HEK293 (cell line): ENCODE data around the gene CYB5R3.
A peak's percentile ranks its signal among the peaks of the same experiment; 100 is the strongest.

Experiments used
- CTCF ChIP-seq: fragments of 450-650 bp; formaldehyde crosslinking; IDR thresholded peaks from 2 replicates; pipeline ENCODE4 v1.5.1; 2016; ENCODE audit warnings: missing biosample characterization, missing genetic modification characterization
- ELK4 ChIP-seq: IDR thresholded peaks from 2 replicates; pipeline ENCODE4 v1.6.1; 2011; ENCODE audit warnings: mild to moderate bottlenecking, low read depth, low read length, borderline replicate concordance
- FEZF1 ChIP-seq: fragments of 450-650 bp; formaldehyde crosslinking; IDR thresholded peaks from 2 replicates; pipeline ENCODE4 v1.5.1; 2016; ENCODE audit warnings: missing biosample characterization, missing genetic modification characterization
- GLIS1 ChIP-seq: fragments of 450-650 bp; formaldehyde crosslinking; IDR thresholded peaks from 2 replicates; pipeline ENCODE4 v1.5.1; 2016; ENCODE audit warnings: missing biosample characterization, missing genetic modification characterization
- KLF1 ChIP-seq: fragments of 450-650 bp; formaldehyde crosslinking; IDR thresholded peaks from 2 replicates; pipeline ENCODE4 v1.5.1; 2016; ENCODE audit warnings: missing biosample characterization, missing genetic modification characterization
- KLF16 ChIP-seq: fragments of 450-650 bp; formaldehyde crosslinking; IDR thresholded peaks from 2 replicates; pipeline ENCODE4 v1.5.1; 2017; ENCODE audit warnings: missing biosample characterization, missing genetic modification characterization
- KLF9 ChIP-seq: fragments of 450-650 bp; formaldehyde crosslinking; IDR thresholded peaks from 2 replicates; pipeline ENCODE4 v1.5.1; 2016; ENCODE audit warnings: missing biosample characterization, missing genetic modification characterization, low read depth
- OSR2 ChIP-seq: fragments of 450-650 bp; formaldehyde crosslinking; IDR thresholded peaks from 2 replicates; pipeline ENCODE4 v1.5.1; 2016; ENCODE audit warnings: missing biosample characterization, missing genetic modification characterization
- PBX3 ChIP-seq: sonication (generic); formaldehyde crosslinking; IDR thresholded peaks from 2 replicates; pipeline ENCODE4 v1.8.1; 2022; ENCODE audit warnings: mild to moderate bottlenecking, moderate library complexity, missing genetic modification reagents
- PRDM10 ChIP-seq: fragments of 450-650 bp; formaldehyde crosslinking; IDR thresholded peaks from 2 replicates; pipeline ENCODE4 v1.5.1; 2016; ENCODE audit warnings: missing biosample characterization, missing genetic modification characterization
- SP3 ChIP-seq: fragments of 450-650 bp; formaldehyde crosslinking; IDR thresholded peaks from 2 replicates; pipeline ENCODE4 v1.5.1; 2016; ENCODE audit warnings: missing biosample characterization, missing genetic modification characterization
- YY1 ChIP-seq: fragments of 450-650 bp; formaldehyde crosslinking; IDR thresholded peaks from 2 replicates; pipeline ENCODE4 v1.5.1; 2018; ENCODE audit warnings: missing biosample characterization, missing genetic modification characterization
- YY2 ChIP-seq: fragments of 450-650 bp; formaldehyde crosslinking; IDR thresholded peaks from 2 replicates; pipeline ENCODE4 v1.5.1; 2016; ENCODE audit warnings: missing biosample characterization, missing genetic modification characterization
- ZBTB17 ChIP-seq: fragments of 450-650 bp; formaldehyde crosslinking; IDR thresholded peaks from 2 replicates; pipeline ENCODE4 v1.5.1; 2016; ENCODE audit warnings: missing biosample characterization, missing genetic modification characterization
- ZBTB44 ChIP-seq: fragments of 450-650 bp; IDR thresholded peaks from 2 replicates; pipeline ENCODE4 v1.5.1; 2018; ENCODE audit warnings: missing biosample characterization, mild to moderate bottlenecking, missing genetic modification characterization
- ZBTB48 ChIP-seq: fragments of 450-650 bp; formaldehyde crosslinking; IDR thresholded peaks from 2 replicates; pipeline ENCODE4 v1.5.1; 2016; ENCODE audit warnings: missing biosample characterization, missing genetic modification characterization
- ZFHX2 ChIP-seq: fragments of 450-650 bp; formaldehyde crosslinking; conservative IDR thresholded peaks from 2 replicates; pipeline ENCODE4 v1.5.1; 2016; ENCODE audit warnings: missing biosample characterization, missing genetic modification characterization
- ZNF211 ChIP-seq: fragments of 450-650 bp; formaldehyde crosslinking; IDR thresholded peaks from 2 replicates; pipeline ENCODE4 v1.5.1; 2016; ENCODE audit warnings: low read depth, missing biosample characterization, missing genetic modification characterization
- ZNF335 ChIP-seq: fragments of 450-650 bp; formaldehyde crosslinking; conservative IDR thresholded peaks from 2 replicates; pipeline ENCODE4 v1.5.1; 2016; ENCODE audit warnings: missing biosample characterization, missing genetic modification characterization
- ZNF426 ChIP-seq: fragments of 450-650 bp; formaldehyde crosslinking; IDR thresholded peaks from 2 replicates; pipeline ENCODE4 v1.5.1; 2017; ENCODE audit warnings: missing biosample characterization, missing genetic modification characterization, mild to moderate bottlenecking, inconsistent platforms, moderate library complexity
- ZNF473 ChIP-seq: fragments of 450-650 bp; formaldehyde crosslinking; IDR thresholded peaks from 2 replicates; pipeline ENCODE4 v1.5.1; 2017; ENCODE audit warnings: missing biosample characterization, missing genetic modification characterization
- ZNF561 ChIP-seq: fragments of 450-650 bp; IDR thresholded peaks from 2 replicates; pipeline ENCODE4 v1.5.1; 2018; ENCODE audit warnings: missing biosample characterization, missing genetic modification characterization, borderline replicate concordance
- ZNF596 ChIP-seq: fragments of 450-650 bp; IDR thresholded peaks from 2 replicates; pipeline ENCODE4 v1.5.0; 2018; ENCODE audit warnings: missing biosample characterization, mild to moderate bottlenecking, missing genetic modification characterization, moderate library complexity
- ZNF610 ChIP-seq: fragments of 450-650 bp; formaldehyde crosslinking; IDR thresholded peaks from 2 replicates; pipeline ENCODE4 v1.5.1; 2016; ENCODE audit warnings: missing biosample characterization, missing genetic modification characterization, borderline replicate concordance
- ZNF639 ChIP-seq: fragments of 450-650 bp; formaldehyde crosslinking; IDR thresholded peaks from 2 replicates; pipeline ENCODE4 v1.5.1; 2016; ENCODE audit warnings: missing biosample characterization, missing genetic modification characterization
- ZNF76 ChIP-seq: fragments of 450-650 bp; formaldehyde crosslinking; IDR thresholded peaks from 2 replicates; pipeline ENCODE4; 2016; ENCODE audit warnings: low read depth, missing biosample characterization, missing genetic modification characterization, borderline replicate concordance
- ZSCAN30 ChIP-seq: fragments of 450-650 bp; IDR thresholded peaks from 2 replicates; pipeline ENCODE4 v1.5.1; 2018; ENCODE audit warnings: missing biosample characterization, mild to moderate bottlenecking, missing genetic modification characterization, moderate library complexity

The CYB5R3 gene

GRCh38 chr22:42614312-42615091 lies 34.7 kb downstream of the CYB5R3 start, which contains the start of gene POLDIP3 (continued):
- TF ChIP-seq ZNF639 (tag by site-specific recombination) (peak; percentile 29; the same call in 1 of the 2 replicates), PBX3 (CRISPR knock-in tag) (peak; percentile 28; the same call in 1 of the 2 replicates), KLF16 (tag by site-specific recombination) (peak; percentile 94), ZNF426 (tag by site-specific recombination) (no peak), YY1 (tag by site-specific recombination) (peak; percentile 93), OSR2 (tag by site-specific recombination) (no peak), ZNF596 (tag by site-specific recombination) (peak; percentile 22; the same call in 1 of the 2 replicates), YY2 (tag by site-specific recombination) (peak; percentile 85), SP3 (tag by site-specific recombination) (peak; percentile 95), ZBTB17 (peak; percentile 97), ELK4 (peak; percentile 61; the same call in 1 of the 2 replicates), ZFHX2 (tag by site-specific recombination) (peak; percentile 78), ZNF610 (tag by site-specific recombination) (peak; percentile 30; the same call in 1 of the 2 replicates), ZSCAN30 (tag by site-specific recombination) (peak; percentile 63; the same call in 1 of the 2 replicates), ZNF76 (peak; percentile 98), ZNF211 (no peak), CTCF (tag by site-specific recombination) (peak; percentile 94), ZBTB48 (tag by site-specific recombination) (peak; percentile 58; the same call in 1 of the 2 replicates), ZNF473 (tag by site-specific recombination) (no peak), ZBTB44 (tag by site-specific recombination) (0 out of 2 replicates have a peak, but pooled peaks have one; percentile 26), ZNF561 (peak; percentile 51; the same call in 1 of the 2 replicates), GLIS1 (peak; percentile 58), ZNF335 (tag by site-specific recombination) (peak; percentile 59), FEZF1 (no peak), PRDM10 (peak; percentile 61), KLF1 (tag by site-specific recombination) (peak; percentile 65; the same call in 1 of the 2 replicates), KLF9 (peak; percentile 96)
